MM.1S (cell line): ENCODE results near the gene AKR1B15.

ENCODE experiments used
- CTCF ChIP-seq: fragments of 300-600 bp; sonication (generic); IDR thresholded peaks from 2 replicates; pipeline ENCODE4 v1.5.1; 2016; ENCODE audit warnings: antibody characterized with exemption, low read length, mixed read lengths
- EZH2 ChIP-seq: fragments of 300-600 bp; sonication (generic); optimal IDR thresholded peaks from 2 replicates; pipeline ENCODE3; 2017; ENCODE audit warnings: low read depth, mild to moderate bottlenecking, antibody characterized with exemption, low read length, mixed read lengths
- EZH2phosphoT487 ChIP-seq: fragments of 300-600 bp; sonication (generic); IDR thresholded peaks from 2 replicates; pipeline ENCODE4 v1.6.1; 2018; ENCODE audit warnings: antibody characterized with exemption, low read length

- TF ChIP-seq CTCF (no peak), EZH2 (no peak), EZH2phosphoT487 (no peak)
Observed at GRCh38 chr7:134627109-134627774, 78.3 kb downstream of the AKR1B15 start.
